Right atrium auricular region (tissue), 2 donors: ENCODE measurements around the gene NIPAL3. TPM values are rescaled to one million over a fixed set of nuclear protein-coding genes. Genes with fewer than 3 reads are reported as not detected.

Experiments used
- DNase-seq: peaks from one replicate; pipeline ENCODE4 v3.0.0-alpha.2; 2019; ENCODE audit warnings: low spot score
- H3K27ac ChIP-seq, 2 donors: fragments of 200-600 bp; sonication (generic); 1 replicate in 1 of 2; 2 replicates in 1 of 2; pipeline ENCODE4 v1.5.1; 2016 to 2019
- H3K27me3 ChIP-seq, 2 donors: fragments of 200-600 bp; sonication (generic); one replicate each; pipeline versions ENCODE4 v1.5.1 to v1.6.0; 2017 to 2019
- H3K36me3 ChIP-seq: fragments of 200-600 bp; sonication (generic); one replicate; pipeline ENCODE4 v1.5.1; 2016
- H3K4me1 ChIP-seq, 2 donors: fragments of 200-600 bp; sonication (generic); one replicate each; pipeline versions ENCODE4 v1.5.1 to v1.6.0; 2017 to 2019
- H3K4me3 ChIP-seq, 2 donors: fragments of 200-600 bp; sonication (generic); 1 replicate in 1 of 2; 2 replicates in 1 of 2; pipeline ENCODE4 v1.5.1; 2017 to 2019; ENCODE audit warnings: mild to moderate bottlenecking in 1 of 2, moderate library complexity in 1 of 2
- H3K9me3 ChIP-seq, 2 donors: fragments of 200-600 bp; sonication (generic); one replicate each; pipeline ENCODE4 v1.5.1; 2019
- CTCF ChIP-seq, 2 donors: fragments of 200-600 bp; sonication (generic); IDR thresholded peaks; one replicate each; pipeline ENCODE4 v1.5.1; 2019; ENCODE audit warnings: antibody characterized with exemption in 2 of 2
- total RNA-seq, 2 donors: library from RNA; depleted of rRNA; stranded (reverse); fragments of >200 nt; gene quantifications; one replicate each; pipeline ENCODE4 v1.1.0, GENCODE V29; 2016

The NIPAL3 gene
- total RNA-seq, 2 donors from 2014 or later: 34.8 to 43.3 TPM

- TF ChIP-seq CTCF (IDR thresholded peaks at IDR 0.05): no peak
- Histone ChIP-seq H3K27me3 (no peaks in the 10 kb centered on the region), H3K4me3 (no peak overlapping the region), H3K27ac (peak overlapping the region; percentile 23 to 32), H3K4me1 (peaks cover 0 to 17% of the 10 kb centered on the region in 2 donors), H3K36me3 (no peaks in the 10 kb centered on the region), H3K9me3 (no peaks in the 10 kb centered on the region)
- no peak for DNase-seq
Observed at GRCh38 chr1:24438423-24438901, 22.9 kb downstream of the NIPAL3 start.

GRCh38 chr1:24440436-24440835 lies 24.8 kb downstream of the NIPAL3 start:
- Histone ChIP-seq H3K4me3 (no peak overlapping the region), H3K4me1 (peaks cover 0 to 20% of the 10 kb centered on the region in 2 donors), H3K36me3 (no peaks in the 10 kb centered on the region), H3K9me3 (no peaks in the 10 kb centered on the region), H3K27me3 (no peaks in the 10 kb centered on the region), H3K27ac (no peak overlapping the region)
- TF ChIP-seq CTCF (IDR thresholded peaks at IDR 0.05): no peak
- no peak for DNase-seq

GRCh38 chr1:24441480-24441879 lies 25.9 kb downstream of the NIPAL3 start:
- TF ChIP-seq CTCF (IDR thresholded peaks at IDR 0.05): no peak

GRCh38 chr1:24441996-24442668 lies 26.5 kb downstream of the NIPAL3 start:
- no peak for TF ChIP-seq CTCF (IDR thresholded peaks at IDR 0.05)
- no peak overlapping the region for H3K27ac ChIP-seq
- H3K27me3 ChIP-seq: no peaks in the 10 kb centered on the region

More at GRCh38 chr1:24441480-24441879, 25.9 kb downstream of the NIPAL3 start:
- no peak for DNase-seq
- Histone ChIP-seq H3K36me3 (no peaks in the 10 kb centered on the region), H3K4me1 (peaks cover 0 to 20% of the 10 kb centered on the region in 2 donors), H3K27ac (no peak overlapping the region), H3K27me3 (no peaks in the 10 kb centered on the region), H3K4me3 (no peak overlapping the region), H3K9me3 (no peaks in the 10 kb centered on the region)

GRCh38 chr1:24442764-24443163 lies 27.2 kb downstream of the NIPAL3 start:
- no peak for TF ChIP-seq CTCF (IDR thresholded peaks at IDR 0.05)
- Histone ChIP-seq H3K9me3 (no peaks in the 10 kb centered on the region), H3K36me3 (no peaks in the 10 kb centered on the region), H3K27ac (no peak overlapping the region), H3K4me3 (no peak overlapping the region), H3K27me3 (no peaks in the 10 kb centered on the region), H3K4me1 (peaks cover 0 to 15% of the 10 kb centered on the region in 2 donors)
- DNase-seq: no peak

More at GRCh38 chr1:24441996-24442668, 26.5 kb downstream of the NIPAL3 start:
- Histone ChIP-seq H3K4me3 (no peak overlapping the region), H3K9me3 (no peaks in the 10 kb centered on the region), H3K4me1 (peaks cover 0 to 20% of the 10 kb centered on the region in 2 donors), H3K36me3 (no peaks in the 10 kb centered on the region)
- no peak for DNase-seq
